WERI-Rb-1 (cell line): ENCODE results near the gene L3HYPDH.

ENCODE experiments used
- DNase-seq: peaks from one replicate; pipeline ENCODE4 v3.0.0-alpha.2; 2020
- H3K27ac ChIP-seq: fragments of 250-450 bp; sonication (Bioruptor Pico); 2 replicates; pipeline ENCODE4 v1.5.1; 2020; ENCODE audit warnings: mild to moderate bottlenecking, moderate library complexity
- H3K27me3 ChIP-seq: fragments of 250-450 bp; sonication (Bioruptor Pico); 2 replicates; pipeline ENCODE4 v1.5.1; 2021; ENCODE audit warnings: mild to moderate bottlenecking, low read depth, moderate library complexity; ENCODE audit not compliant: insufficient read depth, severe bottlenecking
- H3K36me3 ChIP-seq: fragments of 250-450 bp; sonication (Bioruptor Pico); 2 replicates; pipeline ENCODE4 v1.5.1; 2020; ENCODE audit warnings: mild to moderate bottlenecking, moderate library complexity
- H3K4me3 ChIP-seq: 2 replicates; pipeline ENCODE4 v1.5.1; 2011; ENCODE audit warnings: low read depth, mild to moderate bottlenecking, control low read depth, low read length
- H3K9me3 ChIP-seq: fragments of 250-450 bp; sonication (Bioruptor Pico); 2 replicates; pipeline ENCODE4 v1.5.1; 2021; ENCODE audit warnings: mild to moderate bottlenecking, moderate library complexity; ENCODE audit not compliant: severe bottlenecking
- CTCF ChIP-seq: IDR thresholded peaks from 2 replicates; pipeline ENCODE4 v1.5.1; 2011; ENCODE audit warnings: low read depth, mild to moderate bottlenecking, control low read depth, inconsistent platforms, low read length

The L3HYPDH gene

GRCh38 chr14:59438195-59438647, 46.0 kb downstream of the L3HYPDH start:
- no peak overlapping the region for H3K27ac ChIP-seq

GRCh38 chr14:59435987-59436386, 48.2 kb downstream of the L3HYPDH start:
- H3K4me3 ChIP-seq, result no peak overlapping the region
- no peak for DNase-seq
- no peaks in the 10 kb centered on the region for H3K36me3 ChIP-seq
- TF ChIP-seq CTCF, result no peak
- H3K27ac ChIP-seq, result no peak overlapping the region
- no peaks in the 10 kb centered on the region for H3K27me3 ChIP-seq
- H3K9me3 ChIP-seq, result no peaks in the 10 kb centered on the region

More at GRCh38 chr14:59438195-59438647, 46.0 kb downstream of the L3HYPDH start:
- Histone ChIP-seq H3K27me3 (no peaks in the 10 kb centered on the region), H3K4me3 (no peak overlapping the region), H3K9me3 (no peaks in the 10 kb centered on the region), H3K36me3 (no peaks in the 10 kb centered on the region)
- no peak for DNase-seq
- no peak for TF ChIP-seq CTCF

GRCh38 chr14:59435101-59435500, 49.1 kb downstream of the L3HYPDH start:
- no peak for TF ChIP-seq CTCF
- Histone ChIP-seq H3K4me3 (no peak overlapping the region), H3K36me3 (no peaks in the 10 kb centered on the region), H3K9me3 (no peaks in the 10 kb centered on the region), H3K27me3 (no peaks in the 10 kb centered on the region), H3K27ac (no peak overlapping the region)
- no peak for DNase-seq

GRCh38 chr14:59429790-59430189, 54.4 kb downstream of the L3HYPDH start:
- H3K4me3 ChIP-seq, result no peak overlapping the region
- no peak overlapping the region for H3K27ac ChIP-seq
- H3K9me3 ChIP-seq, result no peaks in the 10 kb centered on the region
- TF ChIP-seq CTCF, result no peak
- DNase-seq, result no peak
- no peaks in the 10 kb centered on the region for H3K27me3 ChIP-seq
- no peaks in the 10 kb centered on the region for H3K36me3 ChIP-seq

GRCh38 chr14:59428581-59429012, 55.6 kb downstream of the L3HYPDH start:
- no peak for DNase-seq
- no peaks in the 10 kb centered on the region for H3K36me3 ChIP-seq
- H3K9me3 ChIP-seq, result no peaks in the 10 kb centered on the region
- H3K27ac ChIP-seq, result no peak overlapping the region
- H3K27me3 ChIP-seq, result no peaks in the 10 kb centered on the region
- H3K4me3 ChIP-seq, result no peak overlapping the region
- TF ChIP-seq CTCF, result no peak
